ENCODE results near the gene GSK3B. TPM values are rescaled to one million over a fixed set of nuclear protein-coding genes. Genes with fewer than 3 reads are reported as not detected.

GSK3B gene
- polyA plus RNA-seq, 1 donor from 2014 or later = 11.5 TPM

DNA sequence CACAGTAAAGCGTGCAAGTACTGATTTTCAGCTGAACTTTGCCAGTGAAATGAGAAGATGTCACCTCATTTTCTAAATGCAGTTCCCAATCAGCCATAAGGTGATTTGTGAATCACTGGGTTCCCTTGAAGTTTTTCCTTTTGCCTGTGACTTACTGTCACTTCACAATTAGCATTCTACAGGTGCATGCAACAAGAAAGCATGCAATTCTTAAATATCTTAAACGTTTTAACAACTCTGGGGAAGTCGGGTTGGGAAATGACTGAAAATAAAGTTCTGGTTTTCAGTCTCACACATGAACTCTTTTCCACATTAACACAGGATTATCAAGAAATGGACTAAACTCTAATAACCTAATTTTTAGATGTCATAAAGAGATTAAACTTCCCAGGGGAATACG lies 5.2 kb downstream of the GSK3B start:
- H3K9me3 Mint-ChIP-seq = no peaks in the 10 kb centered on the region
- peaks cover 3% of the 10 kb centered on the region for H3K36me3 Mint-ChIP-seq
- no peak overlapping the region for H3K27ac Mint-ChIP-seq
- H3K27me3 Mint-ChIP-seq = no peaks in the 10 kb centered on the region
- H3K4me3 Mint-ChIP-seq = peak overlapping the region in 1 of 4 donors; percentile 69
- peaks cover 22 to 26% (median 23%) of the 10 kb centered on the region in 3 donors for H3K4me1 Mint-ChIP-seq

GRCh38 chr3:120088622-120089021 lies 5.6 kb downstream of the GSK3B start:
- H3K27ac Mint-ChIP-seq = no peak overlapping the region

GRCh38 chr3:120081719-120082118 lies 12.5 kb downstream of the GSK3B start:
- H3K27ac Mint-ChIP-seq = no peak overlapping the region
- H3K36me3 Mint-ChIP-seq = peaks cover under 1% of the 10 kb centered on the region
- peaks cover 0 to 2% (median 0%) of the 10 kb centered on the region in 3 donors for H3K9me3 Mint-ChIP-seq
- peaks cover 23 to 47% (median 40%) of the 10 kb centered on the region in 3 donors for H3K4me1 Mint-ChIP-seq
- H3K4me3 Mint-ChIP-seq = no peak overlapping the region
- H3K27me3 Mint-ChIP-seq = no peaks in the 10 kb centered on the region

More at GRCh38 chr3:120088622-120089021, 5.6 kb downstream of the GSK3B start:
- peaks cover 3% of the 10 kb centered on the region for H3K36me3 Mint-ChIP-seq
- H3K27me3 Mint-ChIP-seq = no peaks in the 10 kb centered on the region
- peaks cover 22 to 28% (median 27%) of the 10 kb centered on the region in 3 donors for H3K4me1 Mint-ChIP-seq
- H3K9me3 Mint-ChIP-seq = no peaks in the 10 kb centered on the region
- peak overlapping the region in 2 of 4 donors; percentile 36 to 76 for H3K4me3 Mint-ChIP-seq

DNA sequence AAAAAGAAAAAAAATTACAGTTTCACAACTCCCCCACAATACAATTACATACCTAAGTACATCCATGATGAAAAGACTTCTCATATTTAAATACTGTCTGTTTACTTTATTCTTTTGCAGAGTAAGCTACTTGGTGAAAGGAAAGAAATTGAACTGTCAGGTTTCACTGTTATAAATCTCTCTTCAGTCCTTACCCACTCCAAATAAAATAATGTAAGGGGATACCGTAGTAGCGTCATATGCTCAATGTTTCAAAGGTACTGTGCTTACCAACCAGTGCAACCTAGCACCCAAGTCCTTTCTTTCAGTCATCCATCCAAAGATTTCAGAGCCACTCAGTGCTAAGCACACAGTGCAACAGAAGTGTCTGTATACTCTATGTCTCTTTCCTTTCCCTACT lies 13.4 kb downstream of the GSK3B start:
- Mint-ChIP-seq H3K4me1 (peaks cover 18 to 47% (median 37%) of the 10 kb centered on the region in 3 donors), H3K36me3 (no peaks in the 10 kb centered on the region), H3K9me3 (peaks cover 0 to 4% (median 0%) of the 10 kb centered on the region in 3 donors), H3K27me3 (no peaks in the 10 kb centered on the region), H3K27ac (no peak overlapping the region), H3K4me3 (no peak overlapping the region)

GRCh38 chr3:120077731-120078130 lies 16.5 kb downstream of the GSK3B start:
- Mint-ChIP-seq H3K4me1 (peaks cover 22 to 52% (median 44%) of the 10 kb centered on the region in 3 donors), H3K4me3 (no peak overlapping the region), H3K27me3 (no peaks in the 10 kb centered on the region), H3K9me3 (peaks cover 0 to 4% (median 0%) of the 10 kb centered on the region in 3 donors), H3K27ac (peak overlapping the region in 2 of 3 donors; percentile 18 to 20), H3K36me3 (no peaks in the 10 kb centered on the region)

DNA sequence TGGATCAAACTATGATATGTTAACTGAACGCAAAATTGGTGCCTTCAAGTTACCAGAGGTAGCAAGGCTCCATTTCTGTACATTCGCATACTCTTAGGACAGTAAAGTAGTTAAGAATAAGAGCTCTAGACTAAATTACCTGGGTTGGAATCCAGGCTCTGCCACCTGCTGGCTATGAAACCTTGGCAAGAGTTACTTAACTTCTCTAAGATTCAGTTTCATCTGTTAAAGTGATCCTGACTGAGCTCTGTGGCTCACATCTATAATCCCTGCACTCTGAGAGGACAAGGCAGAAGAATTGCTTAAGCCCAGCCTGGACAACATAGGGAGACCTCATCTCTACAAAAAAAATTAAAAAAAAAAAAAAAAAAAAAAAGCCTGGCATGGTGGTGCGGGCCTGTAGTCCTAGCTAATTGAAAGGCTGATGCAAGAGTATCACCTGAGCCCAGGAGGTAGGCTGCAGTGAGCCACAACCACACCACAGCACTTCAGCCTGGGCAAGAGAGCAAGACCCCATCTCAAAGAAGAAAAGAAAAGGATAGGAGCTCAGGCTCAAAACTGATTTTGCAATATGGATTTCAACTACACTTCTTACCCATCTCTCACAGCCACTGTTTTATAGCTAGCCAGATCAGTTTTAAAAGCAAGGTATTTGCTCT lies 21.3 kb downstream of the GSK3B start:
- H3K4me1 Mint-ChIP-seq = peaks cover 36 to 65% (median 56%) of the 10 kb centered on the region in 3 donors
- no peak overlapping the region for H3K4me3 Mint-ChIP-seq
- H3K36me3 Mint-ChIP-seq = no peaks in the 10 kb centered on the region
- no peak overlapping the region for H3K27ac Mint-ChIP-seq
- peaks cover 0 to 4% (median 0%) of the 10 kb centered on the region in 3 donors for H3K9me3 Mint-ChIP-seq
- H3K27me3 Mint-ChIP-seq = no peaks in the 10 kb centered on the region

- H3K36me3 Mint-ChIP-seq = peaks cover 3% of the 10 kb centered on the region
- peaks cover 0 to 2% (median 0%) of the 10 kb centered on the region in 3 donors for H3K9me3 Mint-ChIP-seq
- peak overlapping the region in 1 of 3 donors; percentile 31 for H3K27ac Mint-ChIP-seq
- H3K27me3 Mint-ChIP-seq = no peaks in the 10 kb centered on the region
- H3K4me3 Mint-ChIP-seq = no peak overlapping the region
- peaks cover 34 to 69% (median 60%) of the 10 kb centered on the region in 3 donors for H3K4me1 Mint-ChIP-seq
Measured at GRCh38 chr3:120071259-120071658, 23.0 kb downstream of the GSK3B start.

GRCh38 chr3:120070263-120070981 lies 23.8 kb downstream of the GSK3B start:
- Mint-ChIP-seq H3K36me3 (peaks cover 11% of the 10 kb centered on the region), H3K27ac (peak overlapping the region in 2 of 3 donors; percentile 13 to 46)

GRCh38 chr3:120067083-120067482 lies 27.2 kb downstream of the GSK3B start:
- Mint-ChIP-seq H3K27ac (no peak overlapping the region), H3K4me1 (peaks cover 32 to 62% (median 45%) of the 10 kb centered on the region in 3 donors), H3K4me3 (no peak overlapping the region), H3K27me3 (no peaks in the 10 kb centered on the region), H3K9me3 (peaks cover 0 to 4% (median 0%) of the 10 kb centered on the region in 3 donors), H3K36me3 (peaks cover 18% of the 10 kb centered on the region)

More at GRCh38 chr3:120070263-120070981, 23.8 kb downstream of the GSK3B start:
- peaks cover 33 to 67% (median 56%) of the 10 kb centered on the region in 3 donors for H3K4me1 Mint-ChIP-seq
- H3K27me3 Mint-ChIP-seq = no peaks in the 10 kb centered on the region
- H3K9me3 Mint-ChIP-seq = no peaks in the 10 kb centered on the region
- no peak overlapping the region for H3K4me3 Mint-ChIP-seq

- Mint-ChIP-seq H3K36me3 (peaks cover 18% of the 10 kb centered on the region), H3K4me1 (peaks cover 28 to 58% (median 41%) of the 10 kb centered on the region in 3 donors), H3K27ac (no peak overlapping the region), H3K9me3 (peaks cover 0 to 4% (median 0%) of the 10 kb centered on the region in 3 donors), H3K4me3 (no peak overlapping the region), H3K27me3 (no peaks in the 10 kb centered on the region)
Measured at GRCh38 chr3:120066634-120067033, 27.6 kb downstream of the GSK3B start.

DNA sequence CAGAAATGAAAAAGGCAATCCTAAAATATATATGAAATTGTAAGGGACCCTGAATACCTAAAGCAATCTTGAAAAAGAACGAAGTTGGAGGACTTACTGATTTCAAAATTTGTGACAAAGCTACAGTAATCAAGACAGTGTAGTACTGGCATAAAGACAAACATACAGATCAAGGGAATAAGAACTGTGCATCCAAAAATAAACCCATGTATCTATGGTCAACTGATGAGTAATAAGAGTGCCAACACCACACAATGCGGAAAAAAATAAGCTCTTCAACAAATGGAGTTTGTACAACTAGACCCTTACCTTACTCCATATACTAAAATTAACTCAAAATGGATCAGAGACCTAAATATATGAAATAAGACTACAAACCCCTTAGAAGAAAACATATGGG lies 29.6 kb downstream of the GSK3B start:
- Mint-ChIP-seq H3K4me3 (no peak overlapping the region), H3K27ac (no peak overlapping the region)

GRCh38 chr3:120062474-120062873 lies 31.8 kb downstream of the GSK3B start:
- Mint-ChIP-seq H3K9me3 (peaks cover 0 to 4% (median 0%) of the 10 kb centered on the region in 3 donors), H3K36me3 (peaks cover 17% of the 10 kb centered on the region), H3K27ac (no peak overlapping the region), H3K4me1 (peaks cover 24 to 48% (median 37%) of the 10 kb centered on the region in 3 donors), H3K4me3 (peak overlapping the region in 2 of 4 donors; percentile 9 to 31), H3K27me3 (no peaks in the 10 kb centered on the region)

More for the DNA sequence above, 29.6 kb downstream of the GSK3B start:
- Mint-ChIP-seq H3K36me3 (peaks cover 18% of the 10 kb centered on the region), H3K4me1 (peaks cover 25 to 52% (median 39%) of the 10 kb centered on the region in 3 donors), H3K9me3 (peaks cover 0 to 4% (median 0%) of the 10 kb centered on the region in 3 donors), H3K27me3 (no peaks in the 10 kb centered on the region)

DNA sequence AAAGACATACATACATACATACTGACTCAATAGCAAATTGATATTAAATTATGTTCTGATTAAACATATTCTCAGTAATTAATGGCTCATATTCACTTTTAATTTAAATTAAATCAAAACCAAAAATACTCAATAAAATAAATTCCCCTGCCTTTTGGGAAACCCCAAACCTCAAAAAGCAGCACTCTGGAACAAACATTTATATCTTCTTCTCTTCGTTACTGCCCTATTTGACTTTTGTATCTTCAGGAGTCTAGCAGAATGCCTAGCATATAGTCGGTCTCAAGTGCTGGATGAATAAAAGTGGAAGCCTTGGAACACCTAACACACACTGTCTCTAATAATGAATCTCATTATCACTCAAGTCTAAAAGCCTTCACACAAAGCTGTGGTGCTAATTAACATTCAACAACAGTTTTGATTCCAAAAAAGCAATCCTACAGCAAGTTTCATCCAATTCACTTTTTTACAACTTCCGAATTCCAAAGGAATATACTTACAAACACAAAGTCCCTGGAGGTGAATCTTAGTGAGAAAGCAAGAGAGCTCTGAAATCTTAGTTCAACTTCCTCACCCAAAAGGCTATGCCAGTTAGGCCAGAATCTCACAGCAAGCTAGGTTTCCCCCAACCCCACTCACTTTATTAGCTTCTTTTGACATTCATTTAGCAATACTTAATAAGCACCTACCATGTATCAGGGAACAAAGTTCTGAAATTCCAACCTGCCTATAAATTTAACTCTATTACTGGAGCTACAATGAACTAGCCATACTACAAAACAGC lies 35.0 kb downstream of the GSK3B start:
- H3K27me3 Mint-ChIP-seq = no peaks in the 10 kb centered on the region
- peaks cover 0 to 3% (median 0%) of the 10 kb centered on the region in 3 donors for H3K9me3 Mint-ChIP-seq
- peak overlapping the region in 1 of 3 donors; percentile 30 for H3K27ac Mint-ChIP-seq
- peak overlapping the region in 2 of 4 donors; percentile 24 to 45 for H3K4me3 Mint-ChIP-seq
- peaks cover 1% of the 10 kb centered on the region for H3K36me3 Mint-ChIP-seq
- peaks cover 19 to 40% (median 29%) of the 10 kb centered on the region in 3 donors for H3K4me1 Mint-ChIP-seq

DNA sequence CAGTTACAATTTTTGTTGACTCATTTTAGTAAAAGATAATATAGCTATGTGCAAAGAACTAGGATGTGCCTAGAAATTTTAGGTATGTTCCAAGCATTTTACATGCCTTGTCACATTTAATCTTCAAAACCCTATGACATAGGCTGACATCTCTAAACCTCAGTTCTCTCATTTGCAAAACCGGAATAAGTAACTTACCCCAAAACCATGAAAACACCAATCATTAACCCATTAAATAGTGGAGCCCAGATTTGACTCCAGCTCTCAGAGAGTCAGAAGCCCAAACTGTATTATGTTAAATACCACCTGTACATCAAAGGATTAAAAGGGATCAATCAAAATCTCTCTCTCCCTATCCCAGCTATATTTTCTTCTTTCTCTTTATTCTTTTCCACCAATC lies 36.6 kb downstream of the GSK3B start:
- peaks cover 3% of the 10 kb centered on the region for H3K36me3 Mint-ChIP-seq
- H3K9me3 Mint-ChIP-seq = peaks cover 0 to 3% (median 0%) of the 10 kb centered on the region in 3 donors
- peak overlapping the region in 1 of 4 donors; percentile 19 for H3K4me3 Mint-ChIP-seq
- H3K27me3 Mint-ChIP-seq = no peaks in the 10 kb centered on the region
- H3K27ac Mint-ChIP-seq = no peak overlapping the region
- peaks cover 27 to 54% (median 38%) of the 10 kb centered on the region in 3 donors for H3K4me1 Mint-ChIP-seq

All from IgD-negative memory B cell (primary cell).